Left forelimb (tissue), 1 donor: ENCODE measurements around the gene SEC14L3.

Experiments used
- DNase-seq: peaks from one replicate; pipeline ENCODE4 v3.0.0-alpha.2; 2018; ENCODE audit warnings: low spot score

SEC14L3 gene

GRCh38 chr22:30471616-30472318, at the start of gene SEC14L3:
TSS of gene SEC14L3 (minus strand) at chr22:30472017. CDS start at chr22:30471958, 59 bp downstream.
- DNase-seq: no peak

GRCh38 chr22:30519842-30520425, 48.1 kb upstream of the SEC14L3 start:
- DNase-seq: no peak

GRCh38 chr22:30516731-30517130, 44.9 kb upstream of the SEC14L3 start:
- DNase-seq: no peak

- DNase-seq: no peak
Measured at GRCh38 chr22:30516273-30516672, 44.5 kb upstream of the SEC14L3 start.

GRCh38 chr22:30514252-30514651, 42.4 kb upstream of the SEC14L3 start:
- no peak for DNase-seq

- no peak for DNase-seq
Measured at GRCh38 chr22:30513462-30513861, 41.6 kb upstream of the SEC14L3 start.

GRCh38 chr22:30511911-30512310, 40.1 kb upstream of the SEC14L3 start:
- DNase-seq: no peak

GRCh38 chr22:30511109-30511508, 39.3 kb upstream of the SEC14L3 start:
- no peak for DNase-seq

- DNase-seq: no peak
Measured at GRCh38 chr22:30508216-30508615, 36.4 kb upstream of the SEC14L3 start.

- DNase-seq: no peak
Measured at GRCh38 chr22:30507670-30508069, 35.9 kb upstream of the SEC14L3 start.

GRCh38 chr22:30506507-30506968, 34.7 kb upstream of the SEC14L3 start:
- no peak for DNase-seq

GRCh38 chr22:30503551-30503950, 31.7 kb upstream of the SEC14L3 start:
- no peak for DNase-seq

GRCh38 chr22:30502911-30503310, 31.1 kb upstream of the SEC14L3 start:
- no peak for DNase-seq

- DNase-seq: no peak
Measured at GRCh38 chr22:30502153-30502552, 30.3 kb upstream of the SEC14L3 start.

- DNase-seq: no peak
Measured at GRCh38 chr22:30500628-30501027, 28.8 kb upstream of the SEC14L3 start.

GRCh38 chr22:30497466-30498150, 25.8 kb upstream of the SEC14L3 start:
- DNase-seq: no peak

- DNase-seq: no peak
Measured at GRCh38 chr22:30495041-30495784, 23.4 kb upstream of the SEC14L3 start.

- no peak for DNase-seq
Measured at GRCh38 chr22:30492144-30492543, 20.3 kb upstream of the SEC14L3 start.

- DNase-seq: no peak
Measured at GRCh38 chr22:30491381-30491780, 19.6 kb upstream of the SEC14L3 start.

GRCh38 chr22:30490399-30490798, 18.6 kb upstream of the SEC14L3 start:
- DNase-seq: no peak

GRCh38 chr22:30488121-30488520, 16.3 kb upstream of the SEC14L3 start:
- no peak for DNase-seq

- no peak for DNase-seq
Measured at GRCh38 chr22:30486661-30487115, 14.9 kb upstream of the SEC14L3 start.
